Keratinocyte (primary cell): ENCODE results near the gene BCL2L11. TPM values are rescaled to one million over a fixed set of nuclear protein-coding genes. Genes with fewer than 3 reads are reported as not detected.

Source experiments
- DNase-seq: peaks from one replicate; pipeline ENCODE4 v3.0.0-alpha.2; 2011; ENCODE audit warnings: low read depth, missing footprints, low spot score
- FAIRE-seq: peaks from 2 replicates; lab custom pipeline; 2011; peaks lifted over from hg19 to GRCh38; lab: Jason Lieb, UNC
- H2AFZ ChIP-seq: 2 replicates; pipeline ENCODE4 v1.6.0; 2012; ENCODE audit warnings: low read length, control low read depth, inconsistent platforms; ENCODE audit not compliant: control insufficient read depth
- H3K27ac ChIP-seq: 2 replicates; pipeline ENCODE4 v1.5.1; 2011; ENCODE audit warnings: low read length; ENCODE audit not compliant: control insufficient read depth, insufficient read depth
- H3K27me3 ChIP-seq: 3 replicates; pipeline ENCODE4 v1.6.0; 2011; ENCODE audit warnings: low read length; ENCODE audit not compliant: control insufficient read depth, insufficient read depth; ENCODE audit errors: extremely low read depth
- H3K36me3 ChIP-seq, 2 experiments: 2 replicates in 1 of 2; 3 replicates in 1 of 2; pipeline ENCODE4 v1.5.1; 2011; ENCODE audit warnings: low read length in 2 of 2, mild to moderate bottlenecking in 1 of 2; ENCODE audit not compliant: control insufficient read depth in 2 of 2, insufficient read depth in 2 of 2; ENCODE audit errors: extremely low read depth in 1 of 2
- H3K4me1 ChIP-seq: 3 replicates; pipeline ENCODE4 v1.5.1; 2011; ENCODE audit warnings: low read length; ENCODE audit not compliant: control insufficient read depth, insufficient read depth; ENCODE audit errors: extremely low read depth
- H3K4me2 ChIP-seq: 3 replicates; pipeline ENCODE4 v1.6.0; 2011; ENCODE audit warnings: low read depth, low read length; ENCODE audit not compliant: control insufficient read depth, insufficient read depth; ENCODE audit errors: extremely low read depth
- H3K4me3 ChIP-seq, 3 experiments: fragments of 200-600 bp in 1 of 3; sonication (generic) in 1 of 3; 2 replicates in 2 of 3; 3 replicates in 1 of 3; pipeline ENCODE4 v1.5.1; 2011 to 2016; ENCODE audit warnings: low read length in 3 of 3, mild to moderate bottlenecking in 3 of 3, control low read depth in 2 of 3, inconsistent platforms in 1 of 3, low read depth in 1 of 3, mixed read lengths in 1 of 3, mixed run types in 1 of 3, moderate library complexity in 1 of 3; ENCODE audit not compliant: control insufficient read depth in 2 of 3, insufficient read depth in 2 of 3; ENCODE audit errors: extremely low read depth in 1 of 3
- H3K79me2 ChIP-seq: 2 replicates; pipeline ENCODE4 v1.6.0; 2012; ENCODE audit warnings: low read length; ENCODE audit not compliant: control insufficient read depth, insufficient read depth
- H3K9ac ChIP-seq: 3 replicates; pipeline ENCODE4 v1.6.0; 2011; ENCODE audit warnings: low read length; ENCODE audit not compliant: control insufficient read depth, insufficient read depth; ENCODE audit errors: extremely low read depth
- H3K9me1 ChIP-seq: 3 replicates; pipeline ENCODE4 v1.6.0; 2011; ENCODE audit warnings: low read length; ENCODE audit not compliant: control insufficient read depth, insufficient read depth; ENCODE audit errors: extremely low read depth
- H3K9me3 ChIP-seq: 2 replicates; pipeline ENCODE4 v1.5.1; 2012; ENCODE audit warnings: low read depth, low read length; ENCODE audit not compliant: control insufficient read depth
- H4K20me1 ChIP-seq: 3 replicates; pipeline ENCODE4 v1.6.0; 2011; ENCODE audit warnings: low read length; ENCODE audit not compliant: control insufficient read depth, insufficient read depth; ENCODE audit errors: extremely low read depth
- CTCF ChIP-seq, 3 experiments: IDR thresholded peaks in 1 of 3; conservative IDR thresholded peaks in 1 of 3; optimal IDR thresholded peaks in 1 of 3; 2 replicates in 2 of 3; 3 replicates in 1 of 3; pipeline versions ENCODE3 to v1.5.1; 2011; ENCODE audit warnings: low read length in 3 of 3, mild to moderate bottlenecking in 3 of 3, moderate library complexity in 2 of 3, control low read depth in 1 of 3, inconsistent platforms in 1 of 3; ENCODE audit not compliant: insufficient read depth in 2 of 3; ENCODE audit errors: extremely low read depth in 1 of 3
- EZH2 ChIP-seq: IDR thresholded peaks from one replicate; pipeline ENCODE4 v1.6.1; 2012; ENCODE audit warnings: inconsistent platforms, mild to moderate bottlenecking, low read length, moderate library complexity
- dilution Hi-C: fragments of 300-500 bp; cut with MboI; formaldehyde crosslinking; loops from one replicate; pipeline ENCODE4 v1.7.0; 2020; ENCODE audit warnings: low sequenced_read_pairs; ENCODE audit not compliant: extremely low pct_ligation_motif_present
- polyA plus RNA-seq, 5 experiments: library from polyadenylated mRNA; depleted of rRNA in 3 of 5; stranded (reverse) in 3 of 5; stranded (forward) in 1 of 5; unstranded in 1 of 5; fragments of >200 nt; gene quantifications; 1 replicate in 1 of 5; 2 replicates in 3 of 5; 3 replicates in 1 of 5; pipeline versions ENCODE4 v1.2.1 to v1.2.3, GENCODE V29; 2011 to 2012; ENCODE audit warnings: missing spikeins in 2 of 5, low read depth in 1 of 5, low replicate concordance in 1 of 5

Gene BCL2L11
- polyA plus RNA-seq, 1 donor (not counting 4 experiments of a cell fraction or from before 2014, with no cell fraction given), result 1.9 TPM

DNA sequence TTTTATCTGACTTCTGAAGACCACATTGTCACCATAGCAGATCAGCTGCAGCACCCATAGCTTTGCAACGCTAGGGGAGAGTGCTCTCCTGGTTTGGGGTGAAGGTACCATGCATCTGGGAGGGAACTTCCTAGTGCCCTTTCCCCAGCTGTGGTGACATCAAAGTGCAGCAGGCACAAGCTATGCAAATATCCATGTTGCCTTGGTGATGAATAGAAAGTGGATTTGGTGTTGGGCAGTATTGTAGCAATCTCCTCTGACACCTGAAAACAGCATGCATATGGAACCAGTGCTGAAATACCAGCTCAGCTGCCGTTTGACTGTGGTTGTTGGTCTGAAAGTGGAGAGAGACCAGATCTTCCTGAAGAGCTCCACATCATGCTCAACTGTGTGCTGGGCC, 37.1 kb downstream of the BCL2L11 start:
- H3K4me3 ChIP-seq, result no peak overlapping the region
- H3K9me1 ChIP-seq, result peaks cover 2% of the 10 kb centered on the region
- no peaks in the 10 kb centered on the region for H4K20me1 ChIP-seq
- H3K27ac ChIP-seq, result no peak overlapping the region
- H3K36me3 ChIP-seq, result no peaks in the 10 kb centered on the region
- no peak overlapping the region for H3K9ac ChIP-seq
- H3K27me3 ChIP-seq, result no peaks in the 10 kb centered on the region
- H3K79me2 ChIP-seq, result peaks cover 1% of the 10 kb centered on the region
- TF ChIP-seq CTCF (optimal IDR thresholded peaks at IDR 0.05 in 1 of 3, IDR thresholded peaks at IDR 0.05 in 1 of 3, conservative IDR thresholded peaks at IDR 0.05 in 1 of 3; ENCODE audit: extremely low read depth in 1 of 3, insufficient read depth in 2 of 3, low read length in 3 of 3) (no peak), EZH2 (no peak)
- no peak for FAIRE-seq
- dilution Hi-C loops, result no loop called here
- no peaks in the 10 kb centered on the region for H3K9me3 ChIP-seq
- peaks cover 25% of the 10 kb centered on the region for H3K4me1 ChIP-seq
- H2AFZ ChIP-seq, result no peak overlapping the region
- DNase-seq, result no peak
- no peak overlapping the region for H3K4me2 ChIP-seq

DNA sequence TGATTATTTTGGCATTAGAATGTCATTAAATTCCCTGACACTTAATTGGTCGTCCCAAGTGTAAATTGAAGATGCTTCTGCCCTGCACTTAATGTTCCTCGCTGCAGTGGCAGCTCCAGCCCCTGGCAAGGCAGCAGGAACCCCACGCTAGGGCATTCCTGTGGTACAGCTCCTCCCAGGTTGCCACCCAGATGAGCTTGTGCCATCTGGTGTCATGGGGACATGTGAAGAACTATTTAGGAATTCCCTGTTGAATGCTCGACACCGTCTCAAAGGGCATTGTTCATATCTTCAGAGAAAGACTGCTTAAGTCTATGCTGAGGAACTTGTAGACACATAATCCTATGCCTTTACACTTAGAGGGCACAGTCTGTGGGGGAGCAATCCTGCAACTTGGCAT, 38.9 kb downstream of the BCL2L11 start:
- Histone ChIP-seq H3K79me2 (peaks cover 1% of the 10 kb centered on the region), H3K9ac (no peak overlapping the region), H3K36me3 (peaks cover 0 to 7% of the 10 kb centered on the region in 2 experiments), H3K27me3 (no peaks in the 10 kb centered on the region), H3K9me3 (no peaks in the 10 kb centered on the region), H3K9me1 (peaks cover 2% of the 10 kb centered on the region), H2AFZ (no peak overlapping the region), H3K4me1 (peaks cover 25% of the 10 kb centered on the region), H3K4me2 (no peak overlapping the region), H3K27ac (no peak overlapping the region), H4K20me1 (no peaks in the 10 kb centered on the region), H3K4me3 (no peak overlapping the region)
- dilution Hi-C loops, result no loop called here
- TF ChIP-seq EZH2, result no peak
- TF ChIP-seq CTCF (optimal IDR thresholded peaks at IDR 0.05 in 1 of 3, IDR thresholded peaks at IDR 0.05 in 1 of 3, conservative IDR thresholded peaks at IDR 0.05 in 1 of 3; ENCODE audit: extremely low read depth in 1 of 3, insufficient read depth in 2 of 3, low read length in 3 of 3), result no peak
- DNase-seq (no peak), FAIRE-seq (no peak)
